ENCODE data around the gene APBA2.

GRCh38 chr15:28873006-28873405 lies 12.8 kb upstream of the APBA2 start:
- TF ChIP-seq, protein P1, sequence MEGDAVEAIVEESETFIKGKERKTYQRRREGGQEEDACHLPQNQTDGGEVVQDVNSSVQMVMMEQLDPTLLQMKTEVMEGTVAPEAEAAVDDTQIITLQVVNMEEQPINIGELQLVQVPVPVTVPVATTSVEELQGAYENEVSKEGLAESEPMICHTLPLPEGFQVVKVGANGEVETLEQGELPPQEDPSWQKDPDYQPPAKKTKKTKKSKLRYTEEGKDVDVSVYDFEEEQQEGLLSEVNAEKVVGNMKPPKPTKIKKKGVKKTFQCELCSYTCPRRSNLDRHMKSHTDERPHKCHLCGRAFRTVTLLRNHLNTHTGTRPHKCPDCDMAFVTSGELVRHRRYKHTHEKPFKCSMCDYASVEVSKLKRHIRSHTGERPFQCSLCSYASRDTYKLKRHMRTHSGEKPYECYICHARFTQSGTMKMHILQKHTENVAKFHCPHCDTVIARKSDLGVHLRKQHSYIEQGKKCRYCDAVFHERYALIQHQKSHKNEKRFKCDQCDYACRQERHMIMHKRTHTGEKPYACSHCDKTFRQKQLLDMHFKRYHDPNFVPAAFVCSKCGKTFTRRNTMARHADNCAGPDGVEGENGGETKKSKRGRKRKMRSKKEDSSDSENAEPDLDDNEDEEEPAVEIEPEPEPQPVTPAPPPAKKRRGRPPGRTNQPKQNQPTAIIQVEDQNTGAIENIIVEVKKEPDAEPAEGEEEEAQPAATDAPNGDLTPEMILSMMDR (IDR thresholded peaks at IDR 0.05), result no peak
- TF ChIP-seq POLR2A (IDR thresholded peaks at IDR 0.05), result no peak
- TF ChIP-seq POLR2AphosphoS5 (IDR thresholded peaks at IDR 0.05; ENCODE audit: insufficient read depth in 1 of 2, low read depth in 1 of 2), result no peak
